Transverse colon (tissue), 4 donors: Measurements from ENCODE around the gene PMIS2. TPM values are rescaled to one million over a fixed set of nuclear protein-coding genes. Genes with fewer than 3 reads are reported as not detected.

Experiments
- DNase-seq: peaks from one replicate; pipeline ENCODE4 v3.0.0-alpha.2; 2019
- H3K27ac ChIP-seq, 4 donors: fragments of 200-600 bp; sonication (generic); 2 replicates each; pipeline ENCODE4 v1.5.1; 2016 to 2018; ENCODE audit warnings: inconsistent platforms in 4 of 4
- H3K27me3 ChIP-seq: fragments of 200-600 bp; sonication (generic); 2 replicates; pipeline ENCODE4 v1.5.1; 2017; ENCODE audit warnings: inconsistent platforms
- H3K36me3 ChIP-seq, 4 donors: fragments of 200-600 bp; sonication (generic); 2 replicates each; pipeline ENCODE4 v1.5.1; 2017 to 2019; ENCODE audit warnings: inconsistent platforms in 4 of 4
- H3K4me1 ChIP-seq, 4 donors: fragments of 200-600 bp; sonication (generic); 2 replicates each; pipeline ENCODE4 v1.5.1; 2017 to 2020; ENCODE audit warnings: inconsistent platforms in 4 of 4
- H3K4me3 ChIP-seq, 4 donors: fragments of 200-600 bp; sonication (generic); 1 replicate in 1 of 4; 2 replicates in 3 of 4; pipeline versions ENCODE4 v1.5.1 to v1.6.1; 2017 to 2019; ENCODE audit warnings: inconsistent platforms in 4 of 4
- H3K9me3 ChIP-seq, 2 donors: fragments of 200-600 bp; sonication (generic); 2 replicates each; pipeline ENCODE4 v1.5.1; 2017 to 2019; ENCODE audit warnings: inconsistent platforms in 2 of 2
- CTCF ChIP-seq, 5 experiments: fragments of 200-600 bp in 3 of 5; fragments of 450-650 bp in 2 of 5; sonication (generic) in 3 of 5; IDR thresholded peaks; 1 replicate in 2 of 5; 2 replicates in 3 of 5; pipeline ENCODE4 v1.5.1; 2016 to 2017; ENCODE audit warnings: antibody characterized with exemption in 5 of 5, inconsistent platforms in 3 of 5, mild to moderate bottlenecking in 2 of 5, moderate library complexity in 1 of 5
- EP300 ChIP-seq: sonication (generic); formaldehyde crosslinking; IDR thresholded peaks from one replicate; pipeline ENCODE4 v1.6.1; 2017; ENCODE audit warnings: antibody characterized with exemption, low read depth
- POLR2A ChIP-seq: fragments of 450-650 bp; IDR thresholded peaks from one replicate; pipeline ENCODE4 v1.6.1; 2016; ENCODE audit warnings: antibody characterized with exemption, mild to moderate bottlenecking, moderate library complexity
- POLR2AphosphoS5 ChIP-seq, 3 donors: sonication (generic); formaldehyde crosslinking; IDR thresholded peaks; one replicate each; pipeline ENCODE4 v1.6.1; 2016; ENCODE audit warnings: antibody characterized with exemption in 3 of 3
- WGBS, 2 donors: methylation state at CpG; one replicate each; pipeline ENCODE4 v1.1.5; 2018; ENCODE audit warnings: low coverage in 1 of 2; 5-methylcytosine and 5-hydroxymethylcytosine counted together
- in situ Hi-C, 4 donors: fragments of 200-750 bp; cut with MboI; loops; one replicate each; pipeline versions ENCODE4 v1.15.0 to v1.15.1; 2017; ENCODE audit warnings: low sequenced_read_pairs in 3 of 4, low pct_ligation_motif_present in 1 of 4, low pct_unique_long_range_greater_than_20kb in 1 of 4
- intact Hi-C: fragments of 100-400 bp; cut with DNase I; formaldehyde crosslinking; loops from one replicate; pipeline ENCODE4 v1.15.1; 2023; ENCODE audit warnings: low total_unique reads
- total RNA-seq, 4 donors: library from RNA; depleted of rRNA; stranded (reverse); fragments of >200 nt; gene quantifications; one replicate each; pipeline ENCODE4 v1.1.0, GENCODE V29; 2016

Gene PMIS2
- total RNA-seq, 4 donors from 2014 or later, result not detected

GRCh38 chr19:35562336-35562735 lies 23.6 kb upstream of the PMIS2 start:
- TF ChIP-seq POLR2AphosphoS5 (IDR thresholded peaks at IDR 0.05) (no peak), EP300 (no peak), CTCF (IDR thresholded peaks at IDR 0.05) (no peak), POLR2A (no peak)
- Histone ChIP-seq H3K9me3 (no peaks in the 10 kb centered on the region), H3K4me3 (no peak overlapping the region), H3K4me1 (peaks cover 0 to 12% (median 9%) of the 10 kb centered on the region in 4 donors), H3K27ac (no peak overlapping the region), H3K36me3 (no peaks in the 10 kb centered on the region), H3K27me3 (peaks cover 45% of the 10 kb centered on the region)
- 38 to 71% methylated on average over 4 to 17 of the region's 17 CpGs for WGBS, 2 donors
- in situ Hi-C loops (no loop called here), intact Hi-C loops (no loop called here)
- no peak for DNase-seq

- TF ChIP-seq POLR2AphosphoS5 (IDR thresholded peaks at IDR 0.05), result no peak
- no peak for TF ChIP-seq POLR2A
- TF ChIP-seq CTCF (IDR thresholded peaks at IDR 0.05), result no peak
- TF ChIP-seq EP300, result no peak
- H3K4me1 ChIP-seq, result peaks cover 0 to 8% (median 7%) of the 10 kb centered on the region in 4 donors
- H3K4me3 ChIP-seq, result no peak overlapping the region
- H3K9me3 ChIP-seq, result no peaks in the 10 kb centered on the region
- intact Hi-C loops, result no loop called here
- H3K27me3 ChIP-seq, result peaks cover 42% of the 10 kb centered on the region
- DNase-seq, result no peak
- H3K27ac ChIP-seq, result no peak overlapping the region
- no peaks in the 10 kb centered on the region for H3K36me3 ChIP-seq
- WGBS, 2 donors, result 63 to 69% methylated on average over 2 of the region's 2 CpGs
- in situ Hi-C loops, result no loop called here
These were observed 23.2 kb upstream of the PMIS2 start for GRCh38 chr19:35562776-35563175.

GRCh38 chr19:35563207-35563829 lies 22.7 kb upstream of the PMIS2 start, which contains the start of gene ATP4A:
TSS of gene ATP4A (minus strand) at chr19:35563658. CDS start at chr19:35563629, 29 bp downstream.
- H3K36me3 ChIP-seq, result no peaks in the 10 kb centered on the region
- H3K27me3 ChIP-seq, result peaks cover 37% of the 10 kb centered on the region
- H3K4me1 ChIP-seq, result peaks cover 0 to 3% (median 1%) of the 10 kb centered on the region in 4 donors
- WGBS, 2 donors, result 68 to 79% methylated on average over 4 to 15 of the region's 15 CpGs
- intact Hi-C loops (no loop called here), in situ Hi-C loops (no loop called here)
- TF ChIP-seq CTCF (IDR thresholded peaks at IDR 0.05) (no peak), EP300 (no peak), POLR2A (no peak), POLR2AphosphoS5 (IDR thresholded peaks at IDR 0.05) (no peak)
- no peak within 1 kb of the TSS for H3K4me3 ChIP-seq
- H3K9me3 ChIP-seq, result no peaks in the 10 kb centered on the region
- no peak for DNase-seq
- no peak within 1 kb of the TSS for H3K27ac ChIP-seq

- Histone ChIP-seq H3K27me3 (peaks cover 18% of the 10 kb centered on the region), H3K4me3 (no peak overlapping the region), H3K9me3 (no peaks in the 10 kb centered on the region), H3K36me3 (no peaks in the 10 kb centered on the region), H3K4me1 (no peaks in the 10 kb centered on the region), H3K27ac (no peak overlapping the region)
- no peak for TF ChIP-seq EP300
- TF ChIP-seq POLR2AphosphoS5 (IDR thresholded peaks at IDR 0.05), result no peak
- TF ChIP-seq POLR2A, result no peak
- TF ChIP-seq CTCF (IDR thresholded peaks at IDR 0.05), result no peak
- DNase-seq, result no peak
- in situ Hi-C loops, result no loop called here
- 67 to 77% methylated on average over 4 to 12 of the region's 12 CpGs for WGBS, 2 donors
- intact Hi-C loops, result loop anchor here (1.0 kb wide), 1 partner anchor 13 kb away; no protein-coding TSS in a partner anchor
These were observed 20.7 kb upstream of the PMIS2 start for GRCh38 chr19:35565016-35565856.
